GM23338 (cell line): ENCODE data around the gene RNF141.

Experiments used
- CREB1 ChIP-seq: fragments of 250-450 bp; sonication (Bioruptor Pico); IDR thresholded peaks from 2 replicates; pipeline ENCODE4 v1.5.0; 2020; ENCODE audit warnings: low read depth, mild to moderate bottlenecking, moderate library complexity
- EZH2 ChIP-seq: fragments of 200-600 bp; sonication (generic); IDR thresholded peaks from one replicate; pipeline ENCODE4 v1.8.0; 2017; ENCODE audit warnings: antibody characterized with exemption, mild to moderate bottlenecking, low read depth; ENCODE audit not compliant: unreplicated experiment
- EZH2phosphoT487 ChIP-seq: fragments of 200-600 bp; sonication (generic); IDR thresholded peaks from one replicate; pipeline ENCODE4 v1.8.1; 2018; ENCODE audit warnings: antibody characterized with exemption; ENCODE audit not compliant: unreplicated experiment
- JUNB ChIP-seq: IDR thresholded peaks from one replicate; pipeline ENCODE4 v1.6.1; 2016; ENCODE audit warnings: antibody characterized with exemption; ENCODE audit not compliant: unreplicated experiment
- NANOG ChIP-seq: IDR thresholded peaks from 2 replicates; pipeline ENCODE4 v1.6.1; 2016; ENCODE audit warnings: antibody characterized with exemption, borderline replicate concordance
- POLR2AphosphoS5 ChIP-seq: IDR thresholded peaks from 2 replicates; pipeline ENCODE4 v1.6.1; 2016; ENCODE audit warnings: antibody characterized with exemption, low read depth
- STAT1 ChIP-seq: IDR thresholded peaks from one replicate; pipeline ENCODE4 v1.6.1; 2016; ENCODE audit warnings: antibody characterized with exemption; ENCODE audit not compliant: unreplicated experiment
- ZNF114 ChIP-seq: fragments of 250-450 bp; sonication (Bioruptor Pico); IDR thresholded peaks from 2 replicates; pipeline ENCODE4 v1.5.0; 2020; ENCODE audit warnings: mild to moderate bottlenecking, moderate library complexity
- ZNF331 ChIP-seq: fragments of 250-450 bp; sonication (Bioruptor Pico); IDR thresholded peaks from 2 replicates; pipeline ENCODE4 v1.5.0; 2020; ENCODE audit warnings: low read depth, mild to moderate bottlenecking, moderate library complexity
- TF ChIP-seq, protein P1 (sequence below), 2 experiments: fragments of 200-600 bp in 1 of 2; sonication (generic) in 1 of 2; conservative IDR thresholded peaks; 2 replicates each; pipeline versions ENCODE4 v1.5.1 to v1.6.1; 2016 to 2017; ENCODE audit warnings: antibody characterized with exemption in 2 of 2, low read depth in 2 of 2, mild to moderate bottlenecking in 2 of 2, moderate library complexity in 1 of 2
- TF ChIP-seq, protein P2 (sequence below): IDR thresholded peaks from one replicate; pipeline ENCODE4 v1.6.1; 2018; ENCODE audit warnings: antibody characterized with exemption; ENCODE audit not compliant: unreplicated experiment
- TF ChIP-seq, protein P3 (sequence below): fragments of 250-450 bp; sonication (Bioruptor Pico); IDR thresholded peaks from 2 replicates; pipeline ENCODE4 v1.5.0; 2020; ENCODE audit warnings: mild to moderate bottlenecking, moderate library complexity

DNA sequence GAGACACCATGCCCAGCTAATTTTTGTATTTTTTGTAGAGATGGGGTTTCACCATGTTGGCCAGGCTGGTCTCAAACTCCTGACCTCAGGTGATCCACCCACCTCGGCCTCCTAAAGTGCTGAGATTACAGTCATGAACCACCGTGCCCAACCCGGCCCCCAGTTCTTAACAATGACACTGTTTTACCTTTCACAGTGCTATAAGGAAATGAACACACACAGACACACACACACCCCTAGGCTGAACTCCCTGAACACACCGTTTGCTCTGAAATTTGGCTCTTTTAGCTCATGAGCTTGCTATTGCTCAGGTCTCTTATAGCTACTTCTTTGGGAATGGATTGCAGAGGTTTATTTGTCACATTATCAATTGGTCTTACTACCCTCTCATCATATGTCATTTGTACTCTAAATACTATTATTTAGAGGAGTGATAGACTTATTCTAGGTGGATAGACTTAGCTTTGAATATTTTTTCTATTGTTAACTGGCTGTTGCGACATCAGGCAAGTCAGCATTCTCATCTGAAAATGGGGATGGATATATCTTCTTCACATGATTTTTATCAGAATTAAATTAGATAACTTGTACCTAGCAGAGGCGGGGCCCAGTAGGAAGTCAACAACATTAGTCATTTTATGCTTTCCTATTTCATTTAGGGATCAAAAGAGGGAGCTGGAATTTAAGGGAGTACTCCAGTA is 25.4 kb upstream of the RNF141 start:
- TF ChIP-seq EZH2: no peak
- no peak for TF ChIP-seq CREB1 (CRISPR knock-in tag)
- TF ChIP-seq, protein P1, sequence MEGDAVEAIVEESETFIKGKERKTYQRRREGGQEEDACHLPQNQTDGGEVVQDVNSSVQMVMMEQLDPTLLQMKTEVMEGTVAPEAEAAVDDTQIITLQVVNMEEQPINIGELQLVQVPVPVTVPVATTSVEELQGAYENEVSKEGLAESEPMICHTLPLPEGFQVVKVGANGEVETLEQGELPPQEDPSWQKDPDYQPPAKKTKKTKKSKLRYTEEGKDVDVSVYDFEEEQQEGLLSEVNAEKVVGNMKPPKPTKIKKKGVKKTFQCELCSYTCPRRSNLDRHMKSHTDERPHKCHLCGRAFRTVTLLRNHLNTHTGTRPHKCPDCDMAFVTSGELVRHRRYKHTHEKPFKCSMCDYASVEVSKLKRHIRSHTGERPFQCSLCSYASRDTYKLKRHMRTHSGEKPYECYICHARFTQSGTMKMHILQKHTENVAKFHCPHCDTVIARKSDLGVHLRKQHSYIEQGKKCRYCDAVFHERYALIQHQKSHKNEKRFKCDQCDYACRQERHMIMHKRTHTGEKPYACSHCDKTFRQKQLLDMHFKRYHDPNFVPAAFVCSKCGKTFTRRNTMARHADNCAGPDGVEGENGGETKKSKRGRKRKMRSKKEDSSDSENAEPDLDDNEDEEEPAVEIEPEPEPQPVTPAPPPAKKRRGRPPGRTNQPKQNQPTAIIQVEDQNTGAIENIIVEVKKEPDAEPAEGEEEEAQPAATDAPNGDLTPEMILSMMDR (conservative IDR thresholded peaks at IDR 0.05; ENCODE audit: low read depth in 2 of 2): no peak
- TF ChIP-seq POLR2AphosphoS5: no peak
- no peak for TF ChIP-seq EZH2phosphoT487
- TF ChIP-seq, protein P2, sequence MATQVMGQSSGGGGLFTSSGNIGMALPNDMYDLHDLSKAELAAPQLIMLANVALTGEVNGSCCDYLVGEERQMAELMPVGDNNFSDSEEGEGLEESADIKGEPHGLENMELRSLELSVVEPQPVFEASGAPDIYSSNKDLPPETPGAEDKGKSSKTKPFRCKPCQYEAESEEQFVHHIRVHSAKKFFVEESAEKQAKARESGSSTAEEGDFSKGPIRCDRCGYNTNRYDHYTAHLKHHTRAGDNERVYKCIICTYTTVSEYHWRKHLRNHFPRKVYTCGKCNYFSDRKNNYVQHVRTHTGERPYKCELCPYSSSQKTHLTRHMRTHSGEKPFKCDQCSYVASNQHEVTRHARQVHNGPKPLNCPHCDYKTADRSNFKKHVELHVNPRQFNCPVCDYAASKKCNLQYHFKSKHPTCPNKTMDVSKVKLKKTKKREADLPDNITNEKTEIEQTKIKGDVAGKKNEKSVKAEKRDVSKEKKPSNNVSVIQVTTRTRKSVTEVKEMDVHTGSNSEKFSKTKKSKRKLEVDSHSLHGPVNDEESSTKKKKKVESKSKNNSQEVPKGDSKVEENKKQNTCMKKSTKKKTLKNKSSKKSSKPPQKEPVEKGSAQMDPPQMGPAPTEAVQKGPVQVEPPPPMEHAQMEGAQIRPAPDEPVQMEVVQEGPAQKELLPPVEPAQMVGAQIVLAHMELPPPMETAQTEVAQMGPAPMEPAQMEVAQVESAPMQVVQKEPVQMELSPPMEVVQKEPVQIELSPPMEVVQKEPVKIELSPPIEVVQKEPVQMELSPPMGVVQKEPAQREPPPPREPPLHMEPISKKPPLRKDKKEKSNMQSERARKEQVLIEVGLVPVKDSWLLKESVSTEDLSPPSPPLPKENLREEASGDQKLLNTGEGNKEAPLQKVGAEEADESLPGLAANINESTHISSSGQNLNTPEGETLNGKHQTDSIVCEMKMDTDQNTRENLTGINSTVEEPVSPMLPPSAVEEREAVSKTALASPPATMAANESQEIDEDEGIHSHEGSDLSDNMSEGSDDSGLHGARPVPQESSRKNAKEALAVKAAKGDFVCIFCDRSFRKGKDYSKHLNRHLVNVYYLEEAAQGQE: no peak
- TF ChIP-seq ZNF331: no peak
- TF ChIP-seq NANOG: no peak
- TF ChIP-seq ZNF114 (CRISPR knock-in tag): no peak
- TF ChIP-seq JUNB: no peak
- TF ChIP-seq, protein P3, sequence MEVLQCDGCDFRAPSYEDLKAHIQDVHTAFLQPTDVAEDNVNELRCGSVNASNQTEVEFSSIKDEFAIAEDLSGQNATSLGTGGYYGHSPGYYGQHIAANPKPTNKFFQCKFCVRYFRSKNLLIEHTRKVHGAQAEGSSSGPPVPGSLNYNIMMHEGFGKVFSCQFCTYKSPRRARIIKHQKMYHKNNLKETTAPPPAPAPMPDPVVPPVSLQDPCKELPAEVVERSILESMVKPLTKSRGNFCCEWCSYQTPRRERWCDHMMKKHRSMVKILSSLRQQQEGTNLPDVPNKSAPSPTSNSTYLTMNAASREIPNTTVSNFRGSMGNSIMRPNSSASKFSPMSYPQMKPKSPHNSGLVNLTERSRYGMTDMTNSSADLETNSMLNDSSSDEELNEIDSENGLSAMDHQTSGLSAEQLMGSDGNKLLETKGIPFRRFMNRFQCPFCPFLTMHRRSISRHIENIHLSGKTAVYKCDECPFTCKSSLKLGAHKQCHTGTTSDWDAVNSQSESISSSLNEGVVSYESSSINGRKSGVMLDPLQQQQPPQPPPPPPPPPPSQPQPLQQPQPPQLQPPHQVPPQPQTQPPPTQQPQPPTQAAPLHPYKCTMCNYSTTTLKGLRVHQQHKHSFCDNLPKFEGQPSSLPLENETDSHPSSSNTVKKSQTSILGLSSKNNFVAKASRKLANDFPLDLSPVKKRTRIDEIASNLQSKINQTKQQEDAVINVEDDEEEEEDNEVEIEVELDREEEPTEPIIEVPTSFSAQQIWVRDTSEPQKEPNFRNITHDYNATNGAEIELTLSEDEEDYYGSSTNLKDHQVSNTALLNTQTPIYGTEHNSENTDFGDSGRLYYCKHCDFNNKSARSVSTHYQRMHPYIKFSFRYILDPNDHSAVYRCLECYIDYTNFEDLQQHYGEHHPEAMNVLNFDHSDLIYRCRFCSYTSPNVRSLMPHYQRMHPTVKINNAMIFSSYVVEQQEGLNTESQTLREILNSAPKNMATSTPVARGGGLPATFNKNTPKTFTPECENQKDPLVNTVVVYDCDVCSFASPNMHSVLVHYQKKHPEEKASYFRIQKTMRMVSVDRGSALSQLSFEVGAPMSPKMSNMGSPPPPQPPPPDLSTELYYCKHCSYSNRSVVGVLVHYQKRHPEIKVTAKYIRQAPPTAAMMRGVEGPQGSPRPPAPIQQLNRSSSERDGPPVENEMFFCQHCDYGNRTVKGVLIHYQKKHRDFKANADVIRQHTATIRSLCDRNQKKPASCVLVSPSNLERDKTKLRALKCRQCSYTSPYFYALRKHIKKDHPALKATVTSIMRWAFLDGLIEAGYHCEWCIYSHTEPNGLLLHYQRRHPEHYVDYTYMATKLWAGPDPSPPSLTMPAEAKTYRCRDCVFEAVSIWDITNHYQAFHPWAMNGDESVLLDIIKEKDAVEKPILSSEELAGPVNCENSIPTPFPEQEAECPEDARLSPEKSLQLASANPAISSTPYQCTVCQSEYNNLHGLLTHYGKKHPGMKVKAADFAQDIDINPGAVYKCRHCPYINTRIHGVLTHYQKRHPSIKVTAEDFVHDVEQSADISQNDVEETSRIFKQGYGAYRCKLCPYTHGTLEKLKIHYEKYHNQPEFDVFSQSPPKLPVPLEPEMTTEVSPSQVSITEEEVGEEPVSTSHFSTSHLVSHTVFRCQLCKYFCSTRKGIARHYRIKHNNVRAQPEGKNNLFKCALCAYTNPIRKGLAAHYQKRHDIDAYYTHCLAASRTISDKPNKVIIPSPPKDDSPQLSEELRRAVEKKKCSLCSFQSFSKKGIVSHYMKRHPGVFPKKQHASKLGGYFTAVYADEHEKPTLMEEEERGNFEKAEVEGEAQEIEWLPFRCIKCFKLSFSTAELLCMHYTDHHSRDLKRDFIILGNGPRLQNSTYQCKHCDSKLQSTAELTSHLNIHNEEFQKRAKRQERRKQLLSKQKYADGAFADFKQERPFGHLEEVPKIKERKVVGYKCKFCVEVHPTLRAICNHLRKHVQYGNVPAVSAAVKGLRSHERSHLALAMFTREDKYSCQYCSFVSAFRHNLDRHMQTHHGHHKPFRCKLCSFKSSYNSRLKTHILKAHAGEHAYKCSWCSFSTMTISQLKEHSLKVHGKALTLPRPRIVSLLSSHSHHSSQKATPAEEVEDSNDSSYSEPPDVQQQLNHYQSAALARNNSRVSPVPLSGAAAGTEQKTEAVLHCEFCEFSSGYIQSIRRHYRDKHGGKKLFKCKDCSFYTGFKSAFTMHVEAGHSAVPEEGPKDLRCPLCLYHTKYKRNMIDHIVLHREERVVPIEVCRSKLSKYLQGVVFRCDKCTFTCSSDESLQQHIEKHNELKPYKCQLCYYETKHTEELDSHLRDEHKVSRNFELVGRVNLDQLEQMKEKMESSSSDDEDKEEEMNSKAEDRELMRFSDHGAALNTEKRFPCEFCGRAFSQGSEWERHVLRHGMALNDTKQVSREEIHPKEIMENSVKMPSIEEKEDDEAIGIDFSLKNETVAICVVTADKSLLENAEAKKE: no peak
- no peak for TF ChIP-seq STAT1
